Stimulated activated CD4-positive, alpha-beta T cell treated with anti-CD3 and anti-CD28 coated beads, Interleukin-12 subunit alpha, Interleukin-12 subunit beta, amount 100 ng/mL, for 24 hours (primary cell): ENCODE results near the gene PATZ1.
"Not testable (repeated sequence)": the region's sequence is repeated elsewhere in the genome, so short reads cannot be mapped to it uniquely, and the experiment has no call there.

ENCODE experiments used
- DNase-seq, 2 experiments: peaks; one replicate each; pipeline ENCODE4 v3.0.0-alpha.2; 2020; ENCODE audit warnings: low read depth in 2 of 2

The PATZ1 gene

GRCh38 chr22:31343235-31344191, 2.6 kb downstream of the PATZ1 start:
- peak in 1 of 2 experiments; percentile 35 for DNase-seq

- DNase-seq, result no peak
Measured at GRCh38 chr22:31342389-31343140, 3.6 kb downstream of the PATZ1 start.

- DNase-seq, result no peak
Measured at GRCh38 chr22:31341386-31342088, 4.6 kb downstream of the PATZ1 start.

- no peak for DNase-seq
Measured at GRCh38 chr22:31340765-31341247, 5.3 kb downstream of the PATZ1 start.

- DNase-seq, result no peak
Measured at GRCh38 chr22:31340360-31340759, 5.8 kb downstream of the PATZ1 start.

GRCh38 chr22:31339148-31339832, 6.9 kb downstream of the PATZ1 start:
- DNase-seq, result no peak

GRCh38 chr22:31337178-31337577, 9.0 kb downstream of the PATZ1 start:
- no peak for DNase-seq

- DNase-seq, result no peak
Measured at GRCh38 chr22:31334329-31334728, 11.8 kb downstream of the PATZ1 start.

- DNase-seq, result no peak
Measured at GRCh38 chr22:31333641-31334040, 12.5 kb downstream of the PATZ1 start.

- DNase-seq, result no peak
Measured at GRCh38 chr22:31332886-31333285, 13.3 kb downstream of the PATZ1 start.

GRCh38 chr22:31332010-31332409, 14.1 kb downstream of the PATZ1 start:
- DNase-seq, result no peak

GRCh38 chr22:31329453-31330215, 16.5 kb downstream of the PATZ1 start:
- DNase-seq, result no peak

- no peak for DNase-seq
Measured at GRCh38 chr22:31329029-31329428, 17.1 kb downstream of the PATZ1 start.

- no peak for DNase-seq
Measured at GRCh38 chr22:31328544-31328960, 17.6 kb downstream of the PATZ1 start.

GRCh38 chr22:31327806-31328543, 18.2 kb downstream of the PATZ1 start:
- no peak for DNase-seq

- no peak for DNase-seq
Measured at GRCh38 chr22:31326877-31327276, 19.3 kb downstream of the PATZ1 start.

- no peak for DNase-seq
Measured at GRCh38 chr22:31323578-31324550, 22.3 kb downstream of the PATZ1 start.

- no peak for DNase-seq
Measured at GRCh38 chr22:31321421-31321820, 24.7 kb downstream of the PATZ1 start.

- not testable (repeated sequence) for DNase-seq
Measured at GRCh38 chr22:31314220-31314619, 31.9 kb downstream of the PATZ1 start.
